ENCODE data around the gene PCDHGA1. TPM values are rescaled to one million over a fixed set of nuclear protein-coding genes. Genes with fewer than 3 reads are reported as not detected.

Gene PCDHGA1
- total RNA-seq, 1 donor from 2014 or later = not detected

GRCh38 chr5:141397756-141398551 lies 67.6 kb downstream of the PCDHGA1 start, which contains the start of gene PCDHGB5:
TSS of gene PCDHGB5 (plus strand) at chr5:141397947. CDS start at chr5:141398128, 181 bp downstream.

GRCh38 chr5:141402553-141403243 lies 72.4 kb downstream of the PCDHGA1 start, which contains the start of gene PCDHGA9:
TSS of gene PCDHGA9 (plus strand) at chr5:141402778. CDS start at chr5:141402953, 175 bp downstream.

DNA sequence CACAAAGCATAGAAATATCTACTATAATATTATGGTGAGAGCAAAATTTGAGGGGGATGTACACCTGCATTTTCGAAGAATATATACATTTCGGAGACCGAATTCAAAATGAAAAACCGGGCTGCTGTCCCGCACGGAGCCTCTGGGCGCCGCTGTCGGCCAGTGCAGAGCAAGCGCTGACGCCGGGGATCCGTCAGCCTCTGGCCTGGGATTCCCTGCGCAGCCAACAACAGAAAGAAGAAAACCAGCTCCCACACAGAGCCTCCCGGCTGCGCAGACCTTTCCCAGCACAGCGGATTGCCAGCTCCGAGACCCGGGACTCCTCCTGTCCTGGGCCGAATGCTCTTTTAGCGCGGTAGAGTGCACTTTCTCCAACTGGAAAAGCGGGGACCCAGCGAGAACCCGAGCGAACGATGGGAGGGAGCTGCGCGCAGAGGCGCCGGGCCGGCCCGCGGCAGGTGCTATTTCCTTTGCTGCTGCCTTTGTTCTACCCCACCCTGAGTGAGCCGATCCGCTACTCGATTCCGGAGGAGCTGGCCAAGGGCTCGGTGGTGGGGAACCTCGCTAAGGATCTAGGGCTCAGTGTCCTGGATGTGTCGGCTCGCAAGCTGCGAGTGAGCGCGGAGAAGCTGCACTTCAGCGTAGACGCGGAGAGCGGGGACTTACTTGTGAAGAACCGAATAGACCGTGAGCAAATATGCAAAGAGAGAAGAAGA lies 77.6 kb downstream of the PCDHGA1 start, which contains the start of gene PCDHGB6:
TSS of gene PCDHGB6 (plus strand) at position 232 of the 716 bp plus-strand sequence. CDS start at position 414, 182 bp downstream.

DNA sequence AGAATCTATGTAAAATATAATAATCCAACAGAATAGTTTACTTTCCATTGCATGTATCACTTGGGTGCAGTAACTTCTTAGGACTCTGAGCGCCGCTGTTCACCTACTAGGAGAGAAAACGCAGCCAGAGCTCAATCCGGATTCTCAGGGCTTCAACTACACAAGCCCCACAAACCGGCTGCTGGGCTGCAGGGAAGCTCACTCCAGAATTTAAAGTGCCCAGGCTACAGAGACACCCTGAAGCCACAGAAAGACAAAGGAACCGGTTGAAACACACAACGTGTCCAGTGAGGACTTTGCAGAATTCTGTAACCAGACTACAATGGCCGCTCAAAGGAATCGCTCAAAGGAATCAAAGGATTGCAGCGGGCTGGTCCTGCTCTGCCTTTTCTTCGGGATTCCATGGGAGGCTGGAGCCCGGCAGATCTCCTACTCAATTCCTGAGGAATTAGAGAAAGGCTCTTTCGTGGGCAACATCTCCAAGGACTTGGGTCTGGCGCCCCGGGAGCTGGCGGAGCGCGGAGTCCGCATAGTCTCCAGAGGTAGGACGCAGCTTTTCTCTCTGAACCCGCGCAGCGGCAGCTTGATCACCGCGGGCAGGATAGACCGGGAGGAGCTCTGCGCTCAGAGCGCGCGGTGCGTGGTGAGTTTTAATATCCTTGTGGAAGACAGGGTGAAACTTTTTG lies 82.7 kb downstream of the PCDHGA1 start, which contains the start of gene PCDHGA10:
TSS of gene PCDHGA10 (plus strand) at position 134 of the 686 bp plus-strand sequence. CDS start at position 323, 189 bp downstream.

GRCh38 chr5:141417494-141418172 lies 87.3 kb downstream of the PCDHGA1 start, which contains the start of gene PCDHGB7:
TSS of gene PCDHGB7 (plus strand) at chr5:141417677. CDS start at chr5:141417860, 183 bp downstream.

GRCh38 chr5:141420855-141421488 lies 90.7 kb downstream of the PCDHGA1 start, which contains the start of gene PCDHGA11:
TSS of gene PCDHGA11 (plus strand) at chr5:141421051. CDS start at chr5:141421228, 177 bp downstream.

DNA sequence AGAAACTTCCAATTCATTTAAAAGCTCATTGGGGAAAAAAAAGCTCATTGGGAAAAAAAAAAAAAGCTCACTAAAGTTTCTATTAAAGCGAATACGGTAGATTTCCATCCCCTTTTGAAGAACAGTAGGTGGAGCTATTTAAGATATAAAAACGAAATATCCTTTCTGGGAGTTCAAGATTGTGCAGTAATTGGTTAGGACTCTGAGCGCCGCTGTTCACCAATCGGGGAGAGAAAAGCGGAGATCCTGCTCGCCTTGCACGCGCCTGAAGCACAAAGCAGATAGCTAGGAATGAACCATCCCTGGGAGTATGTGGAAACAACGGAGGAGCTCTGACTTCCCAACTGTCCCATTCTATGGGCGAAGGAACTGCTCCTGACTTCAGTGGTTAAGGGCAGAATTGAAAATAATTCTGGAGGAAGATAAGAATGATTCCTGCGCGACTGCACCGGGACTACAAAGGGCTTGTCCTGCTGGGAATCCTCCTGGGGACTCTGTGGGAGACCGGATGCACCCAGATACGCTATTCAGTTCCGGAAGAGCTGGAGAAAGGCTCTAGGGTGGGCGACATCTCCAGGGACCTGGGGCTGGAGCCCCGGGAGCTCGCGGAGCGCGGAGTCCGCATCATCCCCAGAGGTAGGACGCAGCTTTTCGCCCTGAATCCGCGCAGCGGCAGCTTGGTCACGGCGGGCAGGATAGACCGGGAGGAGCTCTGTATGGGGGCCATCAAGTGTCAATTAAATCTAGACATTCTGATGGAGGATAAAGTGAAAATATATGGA lies 100.2 kb downstream of the PCDHGA1 start, which contains the start of gene PCDHGA12:
TSS of gene PCDHGA12 (plus strand) at position 176 of the 782 bp plus-strand sequence. CDS start at position 429, 253 bp downstream.

DNA sequence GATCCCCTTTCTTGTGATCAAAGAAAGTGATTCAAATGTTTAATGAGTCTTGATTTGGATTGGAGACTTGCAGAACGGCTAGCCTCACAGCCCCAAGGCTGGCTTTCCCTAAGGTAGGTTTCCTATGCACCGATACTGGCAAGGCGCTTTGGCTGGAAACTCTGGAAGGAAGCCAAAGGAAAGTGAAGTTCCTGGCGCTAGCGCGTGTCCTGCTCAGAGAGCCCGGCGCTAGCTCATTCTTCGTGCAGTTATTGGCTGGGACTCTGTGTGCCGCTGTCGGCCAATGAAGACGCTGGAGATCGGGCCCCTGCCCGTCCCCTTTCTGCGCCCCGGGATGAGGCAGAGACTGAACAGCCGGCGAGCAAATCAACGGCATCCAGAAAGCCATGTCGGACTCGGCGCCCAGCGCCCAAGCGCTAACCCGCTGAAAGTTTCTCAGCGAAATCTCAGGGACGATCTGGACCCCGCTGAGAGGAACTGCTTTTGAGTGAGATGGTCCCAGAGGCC lies 145.4 kb downstream of the PCDHGA1 start, which contains the start of gene PCDHGC3:
TSS of gene PCDHGC3 (plus strand) at position 342 of the 507 bp plus-strand sequence. CDS start at position 493, 151 bp downstream.

GRCh38 chr5:141484641-141485311 lies 154.5 kb downstream of the PCDHGA1 start, which contains the start of gene PCDHGC4:
TSS of gene PCDHGC4 (plus strand) at chr5:141485030. CDS start at chr5:141485174, 144 bp downstream.

GRCh38 chr5:141488591-141489561 lies 158.6 kb downstream of the PCDHGA1 start, which contains the start of gene PCDHGC5:
TSS of gene PCDHGC5 (plus strand) at chr5:141489081. CDS start at chr5:141489241, 160 bp downstream.

Other genes with a start within 250 kb of the PCDHGA1 start
- gene PCDHB2, start 235.9 kb upstream of the PCDHGA1 start, total RNA-seq = 0.08 and 0.62 TPM in 2 replicates
- gene PCDHB3, start 230.0 kb upstream of the PCDHGA1 start, total RNA-seq = under 0.01 TPM in 1 of 2 replicates, not detected in the other
- gene PCDHB4, start 208.7 kb upstream of the PCDHGA1 start, total RNA-seq = 0.34 TPM in 1 of 2 replicates, not detected in the other
- not detected in 2 replicates for gene PCDHB5, start 195.3 kb upstream of the PCDHGA1 start, total RNA-seq
- gene PCDHB6, start 180.5 kb upstream of the PCDHGA1 start, total RNA-seq = not detected in 2 replicates
- not detected in 2 replicates for gene PCDHB7, start 157.9 kb upstream of the PCDHGA1 start, total RNA-seq
- gene PCDHB8, start 152.7 kb upstream of the PCDHGA1 start, total RNA-seq = not detected in 2 replicates
- gene PCDHB16, start 148.1 kb upstream of the PCDHGA1 start, total RNA-seq = 0.16 TPM in 1 of 2 replicates, not detected in the other
- 0.08 TPM in 1 of 2 replicates, not detected in the other for gene PCDHB9, start 143.4 kb upstream of the PCDHGA1 start, total RNA-seq
- gene PCDHB10, start 138.2 kb upstream of the PCDHGA1 start, total RNA-seq = under 0.01 and 0.04 TPM in 2 replicates
- gene PCDHB11, start 130.9 kb upstream of the PCDHGA1 start, total RNA-seq = not detected in 2 replicates
- not detected in 2 replicates for gene PCDHB12, start 121.8 kb upstream of the PCDHGA1 start, total RNA-seq
- not detected in 2 replicates for gene PCDHB13, start 116.6 kb upstream of the PCDHGA1 start, total RNA-seq
- 0.04 TPM in 1 of 2 replicates, not detected in the other for gene PCDHB14, start 107.2 kb upstream of the PCDHGA1 start, total RNA-seq
- 0.04 and 0.08 TPM in 2 replicates for gene PCDHB15, start 85.1 kb upstream of the PCDHGA1 start, total RNA-seq
- gene SLC25A2, start 26.5 kb upstream of the PCDHGA1 start, total RNA-seq = not detected in 2 replicates
- gene TAF7, start 9.7 kb upstream of the PCDHGA1 start, total RNA-seq = 28.9 and 35.5 TPM in 2 replicates
- gene PCDHGA2, start 8.2 kb downstream of the PCDHGA1 start, total RNA-seq = 0.04 and 0.55 TPM in 2 replicates
- 0.04 and 0.08 TPM in 2 replicates for gene PCDHGA3, start 13.3 kb downstream of the PCDHGA1 start, total RNA-seq
- 0.23 and 0.38 TPM in 2 replicates for gene PCDHGB1, start 19.6 kb downstream of the PCDHGA1 start, total RNA-seq
- 0.08 and 0.15 TPM in 2 replicates for gene PCDHGA4, start 24.5 kb downstream of the PCDHGA1 start, total RNA-seq
- 0.08 and 0.23 TPM in 2 replicates for gene PCDHGB2, start 29.5 kb downstream of the PCDHGA1 start, total RNA-seq
- under 0.01 TPM in 1 of 2 replicates, not detected in the other for gene PCDHGA5, start 33.6 kb downstream of the PCDHGA1 start, total RNA-seq
- gene PCDHGB3, start 39.7 kb downstream of the PCDHGA1 start, total RNA-seq = 0.31 and 0.46 TPM in 2 replicates
- gene PCDHGA6, start 43.4 kb downstream of the PCDHGA1 start, total RNA-seq = 0.15 and 0.16 TPM in 2 replicates
- 0.11 and 0.86 TPM in 2 replicates for gene PCDHGA7, start 52.2 kb downstream of the PCDHGA1 start, total RNA-seq
- 1.5 and 3.7 TPM in 2 replicates for gene PCDHGB4, start 57.2 kb downstream of the PCDHGA1 start, total RNA-seq
- gene PCDHGA8, start 62.1 kb downstream of the PCDHGA1 start, total RNA-seq = 0.08 and 0.39 TPM in 2 replicates
- 3.3 and 5.9 TPM in 2 replicates for gene PCDHGB5, start 67.4 kb downstream of the PCDHGA1 start, total RNA-seq
- 0.53 and 0.70 TPM in 2 replicates for gene PCDHGA9, start 72.3 kb downstream of the PCDHGA1 start, total RNA-seq
- gene PCDHGB6, start 77.5 kb downstream of the PCDHGA1 start, total RNA-seq = 0.61 and 0.70 TPM in 2 replicates
- 1.3 and 1.6 TPM in 2 replicates for gene PCDHGA10, start 82.5 kb downstream of the PCDHGA1 start, total RNA-seq
- gene PCDHGB7, start 87.2 kb downstream of the PCDHGA1 start, total RNA-seq = 1.3 and 2.3 TPM in 2 replicates
- 0.84 and 0.94 TPM in 2 replicates for gene PCDHGA11, start 90.5 kb downstream of the PCDHGA1 start, total RNA-seq
- 1.6 and 4.0 TPM in 2 replicates for gene PCDHGA12, start 100.0 kb downstream of the PCDHGA1 start, total RNA-seq
- 21.8 and 60.9 TPM in 2 replicates for gene PCDHGC3, start 145.5 kb downstream of the PCDHGA1 start, total RNA-seq
- 0.19 and 0.31 TPM in 2 replicates for gene PCDHGC4, start 154.5 kb downstream of the PCDHGA1 start, total RNA-seq
- gene PCDHGC5, start 158.6 kb downstream of the PCDHGA1 start, total RNA-seq = 1.2 and 5.0 TPM in 2 replicates